H1 (cell line): ENCODE data around the gene C19orf85.

Experiments used
- CTCF ChIP-seq, 3 experiments: IDR thresholded peaks; 1 replicate in 2 of 3; 2 replicates in 1 of 3; pipeline versions ENCODE4 v1.5.1 to v1.6.1; 2011; ENCODE audit warnings: low read length in 3 of 3, mild to moderate bottlenecking in 3 of 3, inconsistent platforms in 2 of 3, low read depth in 1 of 3, moderate library complexity in 1 of 3; ENCODE audit not compliant: insufficient read depth in 1 of 3; ENCODE audit errors: control extremely low read depth in 1 of 3
- EP300 ChIP-seq, 2 experiments: IDR thresholded peaks; 1 replicate in 1 of 2; 2 replicates in 1 of 2; pipeline ENCODE4 v1.6.1; 2011 to 2012; ENCODE audit warnings: low read depth in 2 of 2, low read length in 2 of 2, mild to moderate bottlenecking in 2 of 2, borderline replicate concordance in 1 of 2, inconsistent platforms in 1 of 2, moderate library complexity in 1 of 2
- EZH2 ChIP-seq: fragments of 200-600 bp; sonication (generic); IDR thresholded peaks from 2 replicates; pipeline ENCODE4 v1.7.1; 2012; ENCODE audit warnings: low read depth, mild to moderate bottlenecking, moderate library complexity, low read length, inconsistent platforms; ENCODE audit not compliant: severe bottlenecking
- GABPA ChIP-seq: IDR thresholded peaks from 2 replicates; pipeline ENCODE4 v1.6.1; 2011; ENCODE audit warnings: mild to moderate bottlenecking, low read length, moderate library complexity, borderline replicate concordance; ENCODE audit not compliant: insufficient read depth
- GTF2F1 ChIP-seq: IDR thresholded peaks from 2 replicates; pipeline ENCODE4 v1.6.1; 2012; ENCODE audit warnings: low read depth, low read length, improper control_type of control experiment, borderline replicate concordance
- HDAC2 ChIP-seq, 2 experiments: fragments of 300-600 bp in 1 of 2; sonication (generic) in 1 of 2; IDR thresholded peaks; 2 replicates each; pipeline ENCODE4 v1.6.1; 2011 to 2012; ENCODE audit warnings: low read depth in 2 of 2, low read length in 2 of 2, mild to moderate bottlenecking in 2 of 2, moderate library complexity in 2 of 2, borderline replicate concordance in 1 of 2, inconsistent platforms in 1 of 2
- KDM1A ChIP-seq: fragments of 200-600, 300-600 bp; sonication (generic); IDR thresholded peaks from 2 replicates; pipeline ENCODE4 v1.7.1; 2016; ENCODE audit warnings: mild to moderate bottlenecking, low read length, borderline replicate concordance
- SIRT6 ChIP-seq: IDR thresholded peaks from one replicate; pipeline ENCODE4 v1.7.1; 2012; ENCODE audit warnings: low read length, inconsistent platforms
- SP1 ChIP-seq: IDR thresholded peaks from 2 replicates; pipeline ENCODE4 v1.6.1; 2011; ENCODE audit warnings: low read depth, low read length
- ZNF274 ChIP-seq: IDR thresholded peaks from 2 replicates; pipeline ENCODE4 v1.7.0; 2012; ENCODE audit warnings: low read length, borderline replicate concordance; ENCODE audit errors: extremely low read depth

DNA sequence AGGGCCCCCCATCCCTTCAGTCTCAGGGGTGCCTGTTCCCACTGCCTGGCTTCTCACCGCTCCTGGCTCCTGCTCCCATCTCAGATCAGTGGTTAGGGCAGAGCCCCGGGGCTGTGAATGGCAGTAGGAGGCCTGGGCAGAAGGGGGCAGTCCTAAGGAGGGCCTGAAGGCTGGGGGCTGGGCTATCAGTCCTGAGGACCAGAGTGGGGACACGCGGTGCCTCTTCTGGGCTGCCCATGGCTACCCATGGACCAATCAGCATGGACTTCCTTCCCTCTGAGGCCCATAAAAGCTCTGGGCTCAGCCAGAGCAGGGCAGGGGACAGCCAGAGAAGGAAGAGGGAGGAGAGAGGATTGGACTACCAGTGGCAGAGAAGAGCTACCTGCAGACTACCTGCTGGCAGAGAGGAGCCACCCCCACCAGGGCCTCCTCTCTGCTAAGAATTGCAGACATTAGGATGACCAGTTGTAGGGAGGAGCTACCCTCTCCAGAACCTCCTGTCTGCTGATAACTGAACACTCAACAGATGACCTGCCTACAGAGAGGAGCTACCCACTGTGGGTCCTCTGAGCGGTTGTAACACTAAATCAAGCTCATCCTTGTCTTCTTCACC is 44.8 kb downstream of the C19orf85 start:
- TF ChIP-seq GTF2F1, result no peak
- no peak for TF ChIP-seq GABPA
- no peak for TF ChIP-seq CTCF (IDR thresholded peaks at IDR 0.05; ENCODE audit: control extremely low read depth in 1 of 3, insufficient read depth in 1 of 3, low read depth in 1 of 3, low read length in 3 of 3)
- no peak for TF ChIP-seq HDAC2 (IDR thresholded peaks at IDR 0.05; ENCODE audit: borderline replicate concordance in 1 of 2, low read depth in 2 of 2, low read length in 2 of 2)
- TF ChIP-seq EP300 (IDR thresholded peaks at IDR 0.05; ENCODE audit: borderline replicate concordance in 1 of 2, low read depth in 2 of 2, low read length in 2 of 2), result no peak
- no peak for TF ChIP-seq EZH2
- no peak for TF ChIP-seq SIRT6
- TF ChIP-seq ZNF274, result no peak
- TF ChIP-seq KDM1A, result no peak
- TF ChIP-seq SP1, result no peak
